NOMO-1 treated with dmso at 0.1 percent for 144 hours (cell line): ENCODE measurements around the gene OR1G1.
A peak's percentile ranks its signal among the peaks of the same experiment; 100 is the strongest.
"Not testable (repeated sequence)": the region's sequence is repeated elsewhere in the genome, so short reads cannot be mapped to it uniquely, and the experiment has no call there.

ENCODE experiments used
- DNase-seq: peaks from one replicate; lab custom pipeline; 2025; ENCODE audit not compliant: unreplicated experiment; lab: John Stamatoyannopoulos, UW

OR1G1 gene

DNA sequence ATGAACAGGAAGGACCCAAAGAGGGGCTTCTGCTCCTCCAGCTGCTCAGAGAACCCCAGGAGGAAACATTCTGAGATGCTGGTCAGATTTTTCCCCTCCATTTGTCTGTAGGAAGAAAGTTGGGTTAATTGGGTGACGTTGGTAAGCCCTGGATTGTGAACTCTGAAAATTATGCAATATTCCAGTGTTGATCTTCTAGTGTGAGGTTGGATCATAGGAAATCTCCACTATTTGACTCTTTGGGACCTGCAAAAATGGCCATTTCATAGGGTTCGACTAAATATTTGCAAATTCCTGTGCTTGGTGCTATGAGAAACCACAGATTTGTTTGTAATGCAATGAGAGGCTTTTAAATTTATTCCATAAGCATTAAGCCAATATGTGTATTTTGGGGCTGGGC, at the start of gene OR1G1:
Gene OR1G1 (minus strand): TSS at position 101 of the 400 bp plus-strand sequence. CDS start 0 bp downstream, at position 101.
- no peak for DNase-seq

DNA sequence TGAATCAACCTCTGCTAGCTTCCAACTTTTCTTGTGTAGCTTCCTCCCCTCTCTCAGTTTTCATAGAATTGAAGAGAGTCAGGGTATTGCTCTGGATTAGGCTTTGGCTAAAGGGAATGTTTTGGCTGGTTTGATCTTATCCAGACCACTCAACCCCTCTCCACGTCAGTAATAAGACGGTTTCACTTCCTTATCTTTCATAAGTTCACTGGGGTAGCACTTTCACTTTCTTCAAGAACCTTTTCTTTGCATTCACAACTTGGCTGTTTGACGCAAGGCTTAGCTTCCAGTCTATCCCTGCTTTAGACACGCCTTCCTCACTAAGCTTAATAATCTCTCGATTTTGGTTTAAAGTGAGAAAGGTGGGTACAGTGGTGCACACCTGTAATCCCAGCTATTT, 40.2 kb upstream of the OR1G1 start:
- DNase-seq: peak; percentile 80

DNA sequence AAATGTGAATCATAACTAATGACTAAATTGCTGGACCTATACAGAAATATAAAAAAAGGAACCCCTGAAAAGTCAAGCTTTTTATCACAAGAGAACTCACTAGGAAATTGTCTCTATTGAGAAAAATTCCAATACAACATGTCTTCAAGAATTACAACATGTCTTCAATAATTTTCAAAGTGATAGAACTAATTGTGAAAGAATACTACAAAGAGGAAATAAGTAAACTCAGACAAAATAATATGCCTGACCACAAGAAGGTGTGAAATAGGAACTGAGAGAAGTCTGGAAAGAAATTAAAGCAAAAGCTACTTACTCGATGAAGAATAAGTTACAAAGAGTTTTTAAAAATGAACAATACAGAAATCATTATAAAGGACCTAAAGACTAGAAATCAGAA, 29.9 kb upstream of the OR1G1 start:
- peak; percentile 24 for DNase-seq

DNA sequence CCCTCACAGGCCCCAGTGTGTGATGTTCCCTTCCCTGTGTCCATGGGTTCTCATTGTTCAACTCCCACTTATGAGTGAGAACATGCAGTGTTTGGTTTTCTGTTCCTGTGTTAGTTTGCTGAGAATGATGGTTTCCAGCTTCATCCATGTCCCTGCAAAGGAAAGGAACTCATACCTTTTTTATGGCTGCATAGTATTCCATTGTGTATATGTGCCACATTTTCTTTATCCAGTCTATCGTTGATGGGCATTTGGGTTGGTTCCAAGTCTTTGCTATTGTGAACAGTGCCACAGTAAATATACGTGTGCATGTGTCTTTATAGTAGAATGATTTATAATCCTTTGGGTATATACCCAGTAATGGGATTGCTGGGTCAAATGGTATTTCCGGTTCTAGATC, 10.1 kb upstream of the OR1G1 start:
- DNase-seq: not testable (repeated sequence)

DNA sequence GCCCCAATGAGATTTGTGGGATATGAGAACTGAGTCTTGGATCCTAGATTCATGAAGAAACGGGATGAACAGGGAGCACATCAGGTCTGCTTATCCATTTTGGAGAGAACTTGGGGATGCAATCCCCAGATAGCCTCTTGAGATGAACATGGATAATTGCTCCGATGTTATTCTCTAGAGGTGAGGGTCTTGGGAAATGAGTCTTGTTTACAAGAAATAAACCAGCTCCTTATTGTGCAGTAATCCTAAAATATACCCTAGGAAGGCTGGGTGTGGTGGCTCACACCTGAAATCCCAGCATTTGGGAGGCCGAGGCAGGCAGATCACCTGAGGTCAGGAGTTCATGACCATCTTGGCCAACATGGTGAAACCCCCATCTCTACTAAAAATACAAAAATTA, 23.0 kb downstream of the OR1G1 start, which contains the start of gene OR1D2:
Gene OR1D2 (minus strand): TSS at position 101 of the 400 bp plus-strand sequence. CDS start 11,426 bp downstream, outside the sequence.
- DNase-seq: no peak
